ENCODE data around the gene EPHB6. TPM values are rescaled to one million over a fixed set of nuclear protein-coding genes. Genes with fewer than 3 reads are reported as not detected.

Gene EPHB6
- total and polyA plus RNA-seq, 10 of the 15 experiments (the other 5 are each of a cell fraction or from before 2014, with no cell fraction given) = 0.06 to 1.3 (median 0.37) TPM; not detected in 2

- TF ChIP-seq NR2F1 (conservative IDR thresholded peaks at IDR 0.05) = no peak
- no peak for TF ChIP-seq ZNF207 (IDR thresholded peaks at IDR 0.05; ENCODE audit: borderline replicate concordance)
- TF ChIP-seq MYC (IDR thresholded peaks at IDR 0.05; ENCODE audit: insufficient read depth, insufficient read length, insufficient replicate concordance, low read length, severe bottlenecking) = no peak
- no peak for TF ChIP-seq PAX8 (IDR thresholded peaks at IDR 0.05)
- no peak for TF ChIP-seq MAX (IDR thresholded peaks at IDR 0.05; ENCODE audit: low read depth, low read length)
- TF ChIP-seq FOXK2 (IDR thresholded peaks at IDR 0.05) = no peak
- no peak for TF ChIP-seq CREB1 (IDR thresholded peaks at IDR 0.05; ENCODE audit: low read depth)
- TF ChIP-seq NKRF (conservative IDR thresholded peaks at IDR 0.05) = no peak
- TF ChIP-seq IKZF1 (conservative IDR thresholded peaks at IDR 0.05) = no peak
- TF ChIP-seq WRNIP1 (IDR thresholded peaks at IDR 0.05; ENCODE audit: borderline replicate concordance, low read depth, low read length) = no peak
- TF ChIP-seq IKZF2 (IDR thresholded peaks at IDR 0.05) = no peak
- no peak for TF ChIP-seq STAT1 (conservative IDR thresholded peaks at IDR 0.05)
- SMC1A ChIA-PET (ENCODE audit: uncharacterized antibody, unreplicated experiment) = interaction anchor here (0.5 to 2.5 kb wide), 9 partner anchors 26 to 195 kb away, joined by 3 to 10 read pairs (median 4); no protein-coding TSS in a partner anchor
- 12% methylated on average over 11 of the region's 13 CpGs for WGBS (ENCODE audit: insufficient coverage, insufficient replicate concordance, low lambda C conversion rate, missing lambda C conversion rate)
- CTCF ChIA-PET = interaction anchor here (0.7 to 2.0 kb wide), 17 partner anchors 10 to 331 kb away, joined by 3 to 11 read pairs (median 3); no protein-coding TSS in a partner anchor
- Histone ChIP-seq H3K4me3 (no peak overlapping the region), H3K36me3 (ENCODE audit: control insufficient read depth in 2 of 2, insufficient read depth in 2 of 2, low read length in 1 of 2) (no peaks in the 10 kb centered on the region), H2AFZ (ENCODE audit: control insufficient read depth, low read depth, low read length) (no peak overlapping the region), H3K9ac (ENCODE audit: control insufficient read depth, insufficient read depth, low read length) (no peak overlapping the region), H4K20me1 (ENCODE audit: control insufficient read depth, insufficient read depth) (no peaks in the 10 kb centered on the region), H3K27ac (ENCODE audit: control insufficient read depth, insufficient read depth) (no peak overlapping the region), H3K4me2 (ENCODE audit: control insufficient read depth, insufficient read depth) (no peak overlapping the region), H3K9me3 (replicated peaks; ENCODE audit: control insufficient read depth, insufficient read depth, low read length) (no peaks in the 10 kb centered on the region), H3K4me1 (ENCODE audit: control insufficient read depth, insufficient read depth, low read length) (no peaks in the 10 kb centered on the region), H3K27me3 (replicated peaks in 1 of 2; ENCODE audit: control insufficient read depth in 2 of 2, insufficient read depth in 2 of 2, low read length in 1 of 2) (no peaks in the 10 kb centered on the region; a peak in 1 of 4 replicates), H3K79me2 (ENCODE audit: control insufficient read depth, insufficient read depth, low read length) (no peaks in the 10 kb centered on the region)
- DNase-seq (ENCODE audit: low read depth, low spot score) (no peak), FAIRE-seq (no peak), ATAC-seq (no peak)
- in situ Hi-C loops (cut with MboI) (no loop called here), intact Hi-C loops (cut with micrococcal nuclease; ENCODE audit: unreplicated experiment) (loop anchor here (1.0 kb wide), 1 partner anchor 233 kb away; no protein-coding TSS in a partner anchor)
- no TSS peak for BruUV-seq (replicated peaks)
- RAD21 ChIA-PET (ENCODE audit: unreplicated experiment) = interaction anchor here (0.8 to 2.5 kb wide), 6 partner anchors 12 to 263 kb away, joined by 3 to 23 read pairs (median 9); partner anchors contain the start of gene EPHB6
- POLR2A ChIA-PET = no interaction called here
These were observed 10.9 kb downstream of the EPHB6 start for GRCh38 chr7:142865766-142866165.
